NCI-H2081 (cell line): Measurements from ENCODE around the gene DDAH2.

ENCODE experiments used
- DNase-seq, 2 experiments: peaks; one replicate each; lab custom pipeline; 2025; lab: John Stamatoyannopoulos, UW

Gene DDAH2

GRCh38 chr6:31689249-31690110, 39.6 kb downstream of the DDAH2 start:
- no peak for DNase-seq

- no peak for DNase-seq
Observed at GRCh38 chr6:31687860-31688693, 41.0 kb downstream of the DDAH2 start.

- DNase-seq: no peak
Observed at GRCh38 chr6:31687321-31687720, 41.8 kb downstream of the DDAH2 start.

GRCh38 chr6:31686483-31686882, 42.6 kb downstream of the DDAH2 start:
- DNase-seq: no peak

GRCh38 chr6:31683591-31683990, 45.5 kb downstream of the DDAH2 start:
- no peak for DNase-seq

GRCh38 chr6:31681135-31681671, 47.9 kb downstream of the DDAH2 start:
- DNase-seq: peak; percentile 28 to 56

- peak; percentile 74 to 77 for DNase-seq
Observed at GRCh38 chr6:31680226-31681134, 48.6 kb downstream of the DDAH2 start, which contains the start of gene LY6G5C. Gene LY6G5C, minus strand, starts transcription at chr6:31681067. Its CDS starts 694 bp downstream, at chr6:31680373.

GRCh38 chr6:31677955-31678354, 51.1 kb downstream of the DDAH2 start:
- DNase-seq: no peak
